ENCODE measurements around the gene ATP8B2.
"Not testable (repeated sequence)": the region's sequence is repeated elsewhere in the genome, so short reads cannot be mapped to it uniquely, and the experiment has no call there.

ATP8B2 gene

DNA sequence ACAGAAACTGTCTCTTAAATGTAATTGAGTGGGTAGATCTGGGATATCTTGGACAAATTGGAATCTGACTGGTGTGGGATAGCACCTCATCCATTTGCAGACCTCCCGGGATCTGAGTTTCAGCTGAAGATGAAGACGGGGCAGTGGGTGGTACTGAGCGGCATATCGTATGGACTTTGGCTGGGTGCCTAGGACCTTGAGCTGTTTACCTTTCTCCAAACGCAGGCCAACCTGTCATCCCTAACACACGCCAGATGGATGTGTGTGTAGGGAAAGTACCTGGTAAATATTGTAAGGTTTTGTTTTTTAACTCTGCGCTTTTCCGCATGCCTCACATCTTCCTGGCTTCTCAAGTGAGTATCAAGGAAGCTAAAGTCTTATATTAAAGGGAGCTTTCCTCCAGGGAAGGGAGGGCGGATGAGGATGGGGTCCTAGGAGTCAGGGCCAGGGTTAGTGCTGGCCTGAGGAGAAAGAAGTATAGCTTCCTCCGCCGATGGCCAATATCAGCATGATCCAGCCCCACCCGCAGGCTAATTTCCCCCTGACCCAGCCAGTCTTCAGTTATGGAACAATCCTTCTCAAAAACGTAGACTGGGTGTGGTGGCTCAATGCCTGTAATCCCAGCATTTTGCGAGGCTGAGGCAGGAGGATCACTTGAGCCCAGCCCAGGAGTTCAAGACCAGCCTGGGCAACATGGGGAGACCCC, 26.2 kb downstream of the ATP8B2 start:
- no peak overlapping the region for H3K9ac ChIP-seq (ENCODE audit: low read length)
- H3K27me3 ChIP-seq (ENCODE audit: control insufficient read depth in 1 of 2, insufficient read depth in 2 of 2, low read length in 2 of 2): no peaks in the 10 kb centered on the region
- H3K4me3 ChIP-seq (ENCODE audit: low read depth in 1 of 2, low read length in 2 of 2): no peak overlapping the region
- H3K4me1 ChIP-seq (ENCODE audit: insufficient read depth, low read length): peaks cover 15% of the 10 kb centered on the region
- H3K9me3 ChIP-seq (ENCODE audit: low read length): no peaks in the 10 kb centered on the region
- peaks cover 14% of the 10 kb centered on the region for H3K36me3 ChIP-seq (ENCODE audit: insufficient read depth, low read length)
- H3K27ac ChIP-seq (ENCODE audit: low read depth, low read length): no peak overlapping the region

DNA sequence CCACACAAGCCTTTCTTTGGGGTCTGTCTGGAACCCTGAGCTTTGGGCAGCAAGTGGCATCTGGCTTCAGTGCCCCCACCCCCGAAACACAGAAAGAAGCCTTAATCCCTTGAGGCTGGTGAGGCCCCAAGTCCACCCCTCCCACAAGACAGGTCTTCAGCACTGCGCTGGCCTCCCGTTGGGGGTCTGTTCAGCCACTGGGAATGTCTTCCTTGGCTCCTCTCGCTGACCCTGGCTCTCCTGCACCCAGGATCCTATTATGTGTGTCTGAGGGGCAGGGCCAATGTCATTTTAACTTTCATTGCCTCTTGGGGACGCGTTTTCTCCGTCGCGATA, 26.9 kb downstream of the ATP8B2 start:
- no peak overlapping the region for H3K27ac ChIP-seq (ENCODE audit: low read depth, low read length)
- no peaks in the 10 kb centered on the region for H3K27me3 ChIP-seq (ENCODE audit: control insufficient read depth in 1 of 2, insufficient read depth in 2 of 2, low read length in 2 of 2)
- peaks cover 15% of the 10 kb centered on the region for H3K4me1 ChIP-seq (ENCODE audit: insufficient read depth, low read length)
- no peak overlapping the region for H3K9ac ChIP-seq (ENCODE audit: low read length)
- H3K4me3 ChIP-seq (ENCODE audit: low read depth in 1 of 2, low read length in 2 of 2): peak overlapping the region; percentile 30 to 63
- peaks cover 13% of the 10 kb centered on the region for H3K36me3 ChIP-seq (ENCODE audit: insufficient read depth, low read length)
- H3K9me3 ChIP-seq (ENCODE audit: low read length): no peaks in the 10 kb centered on the region

- Histone ChIP-seq H3K4me3 (ENCODE audit: low read depth in 1 of 2, low read length in 2 of 2) (peak overlapping the region; percentile 30 to 63), H3K27ac (ENCODE audit: low read depth, low read length) (no peak overlapping the region), H3K27me3 (ENCODE audit: control insufficient read depth in 1 of 2, insufficient read depth in 2 of 2, low read length in 2 of 2) (no peaks in the 10 kb centered on the region), H3K9me3 (ENCODE audit: low read length) (no peaks in the 10 kb centered on the region), H3K9ac (ENCODE audit: low read length) (no peak overlapping the region), H3K36me3 (ENCODE audit: insufficient read depth, low read length) (peaks cover 13% of the 10 kb centered on the region), H3K4me1 (ENCODE audit: insufficient read depth, low read length) (peaks cover 15% of the 10 kb centered on the region)
Measured at GRCh38 chr1:154352581-154353459, 27.5 kb downstream of the ATP8B2 start.

- Histone ChIP-seq H3K9ac (ENCODE audit: low read length) (no peak overlapping the region), H3K4me1 (ENCODE audit: insufficient read depth, low read length) (peaks cover 15% of the 10 kb centered on the region), H3K27ac (ENCODE audit: low read depth, low read length) (no peak overlapping the region), H3K9me3 (ENCODE audit: low read length) (no peaks in the 10 kb centered on the region), H3K4me3 (ENCODE audit: low read depth in 1 of 2, low read length in 2 of 2) (peak overlapping the region in 1 of 2 donors; percentile 63), H3K36me3 (ENCODE audit: insufficient read depth, low read length) (peaks cover 13% of the 10 kb centered on the region), H3K27me3 (ENCODE audit: control insufficient read depth in 1 of 2, insufficient read depth in 2 of 2, low read length in 2 of 2) (no peaks in the 10 kb centered on the region)
Measured at GRCh38 chr1:154353460-154353904, 28.2 kb downstream of the ATP8B2 start.

GRCh38 chr1:154353966-154354365, 28.6 kb downstream of the ATP8B2 start:
- H3K27ac ChIP-seq (ENCODE audit: low read depth, low read length): no peak overlapping the region

GRCh38 chr1:154358519-154358918, 33.2 kb downstream of the ATP8B2 start:
- Histone ChIP-seq H3K9me3 (ENCODE audit: low read length) (no peaks in the 10 kb centered on the region), H3K9ac (ENCODE audit: low read length) (no peak overlapping the region), H3K36me3 (ENCODE audit: insufficient read depth, low read length) (no peaks in the 10 kb centered on the region), H3K4me1 (ENCODE audit: insufficient read depth, low read length) (peaks cover 4% of the 10 kb centered on the region), H3K27me3 (ENCODE audit: control insufficient read depth in 1 of 2, insufficient read depth in 2 of 2, low read length in 2 of 2) (no peaks in the 10 kb centered on the region), H3K27ac (ENCODE audit: low read depth, low read length) (no peak overlapping the region), H3K4me3 (ENCODE audit: low read depth in 1 of 2, low read length in 2 of 2) (no peak overlapping the region)

More at GRCh38 chr1:154353966-154354365, 28.6 kb downstream of the ATP8B2 start:
- Histone ChIP-seq H3K27me3 (ENCODE audit: control insufficient read depth in 1 of 2, insufficient read depth in 2 of 2, low read length in 2 of 2) (no peaks in the 10 kb centered on the region), H3K4me3 (ENCODE audit: low read depth in 1 of 2, low read length in 2 of 2) (no peak overlapping the region), H3K9ac (ENCODE audit: low read length) (no peak overlapping the region), H3K9me3 (ENCODE audit: low read length) (no peaks in the 10 kb centered on the region), H3K36me3 (ENCODE audit: insufficient read depth, low read length) (peaks cover 9% of the 10 kb centered on the region), H3K4me1 (ENCODE audit: insufficient read depth, low read length) (peaks cover 15% of the 10 kb centered on the region)

DNA sequence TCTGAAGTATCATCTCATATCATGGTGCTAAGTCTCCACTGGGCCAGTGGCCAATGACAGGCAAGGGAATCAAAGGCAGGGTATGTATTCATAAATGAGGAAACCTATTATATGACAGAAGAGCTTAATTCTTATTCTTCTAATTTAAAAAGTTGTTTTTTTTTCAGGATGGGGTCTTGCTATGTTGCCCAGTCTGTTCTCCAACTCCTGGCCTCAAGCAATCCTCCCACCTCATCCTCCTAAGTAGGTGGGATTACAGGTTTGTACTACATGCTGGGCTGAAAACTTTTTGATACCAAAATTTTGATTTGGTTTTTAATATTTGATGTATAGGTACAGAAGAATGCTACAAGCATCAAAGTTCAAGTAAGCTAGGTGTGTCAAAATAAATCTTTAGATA, 35.0 kb downstream of the ATP8B2 start:
- Histone ChIP-seq H3K9ac (ENCODE audit: low read length) (no peak overlapping the region), H3K4me1 (ENCODE audit: insufficient read depth, low read length) (no peaks in the 10 kb centered on the region), H3K4me3 (ENCODE audit: low read depth in 1 of 2, low read length in 2 of 2) (no peak overlapping the region), H3K27ac (ENCODE audit: low read depth, low read length) (no peak overlapping the region), H3K27me3 (ENCODE audit: control insufficient read depth in 1 of 2, insufficient read depth in 2 of 2, low read length in 2 of 2) (no peaks in the 10 kb centered on the region), H3K9me3 (ENCODE audit: low read length) (no peaks in the 10 kb centered on the region), H3K36me3 (ENCODE audit: insufficient read depth, low read length) (no peaks in the 10 kb centered on the region)

DNA sequence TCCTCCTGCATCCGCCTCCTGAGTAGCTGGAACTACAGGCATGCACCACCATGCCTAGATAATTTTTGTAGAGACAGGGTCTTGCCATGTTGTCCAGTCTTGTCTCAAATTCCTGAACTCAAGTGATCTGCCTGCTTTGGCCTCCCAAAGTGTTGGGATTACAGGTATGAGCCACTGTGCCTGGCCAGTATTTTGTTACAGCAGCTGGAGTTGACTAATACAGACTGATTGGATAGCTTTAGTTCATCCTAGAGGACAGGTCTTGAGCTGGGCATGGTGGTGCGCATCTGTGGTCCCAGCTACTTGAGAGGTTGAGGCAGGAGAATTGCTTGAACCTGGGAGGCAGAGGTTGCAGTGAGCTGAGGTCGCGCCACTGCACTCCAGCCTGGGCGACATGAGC, 35.6 kb downstream of the ATP8B2 start:
- not testable (repeated sequence) for H3K4me1 ChIP-seq (ENCODE audit: insufficient read depth, low read length); H3K36me3 ChIP-seq (ENCODE audit: insufficient read depth, low read length); H3K27me3 ChIP-seq (ENCODE audit: control insufficient read depth in 1 of 2, insufficient read depth in 2 of 2, low read length in 2 of 2); H3K9me3 ChIP-seq (ENCODE audit: low read length); H3K4me3 ChIP-seq (ENCODE audit: low read depth in 1 of 2, low read length in 2 of 2); H3K27ac ChIP-seq (ENCODE audit: low read depth, low read length); H3K9ac ChIP-seq (ENCODE audit: low read length)

DNA sequence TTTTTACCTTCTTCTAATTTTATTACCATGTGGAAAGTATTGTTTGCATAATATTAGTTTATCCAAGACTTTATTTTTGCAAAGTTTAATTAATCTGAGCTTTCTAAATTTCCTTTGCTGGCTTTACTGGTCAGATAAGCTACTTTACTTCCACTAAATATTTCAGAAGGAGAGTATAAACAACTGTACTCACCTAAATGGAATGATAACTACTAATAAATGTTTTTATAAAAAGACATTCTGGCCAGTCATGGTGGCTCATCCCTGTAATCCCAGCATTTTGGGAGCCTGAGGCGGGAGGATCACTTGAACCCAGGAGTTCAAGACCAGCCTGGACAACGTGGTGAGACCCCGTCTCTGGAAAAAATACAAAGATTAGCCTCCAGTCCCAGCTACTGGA, 36.0 kb downstream of the ATP8B2 start:
- Histone ChIP-seq H3K4me1 (ENCODE audit: insufficient read depth, low read length) (no peaks in the 10 kb centered on the region), H3K9me3 (ENCODE audit: low read length) (no peaks in the 10 kb centered on the region), H3K27ac (ENCODE audit: low read depth, low read length) (no peak overlapping the region), H3K36me3 (ENCODE audit: insufficient read depth, low read length) (no peaks in the 10 kb centered on the region), H3K27me3 (ENCODE audit: control insufficient read depth in 1 of 2, insufficient read depth in 2 of 2, low read length in 2 of 2) (no peaks in the 10 kb centered on the region), H3K4me3 (ENCODE audit: low read depth in 1 of 2, low read length in 2 of 2) (no peak overlapping the region), H3K9ac (ENCODE audit: low read length) (no peak overlapping the region)

DNA sequence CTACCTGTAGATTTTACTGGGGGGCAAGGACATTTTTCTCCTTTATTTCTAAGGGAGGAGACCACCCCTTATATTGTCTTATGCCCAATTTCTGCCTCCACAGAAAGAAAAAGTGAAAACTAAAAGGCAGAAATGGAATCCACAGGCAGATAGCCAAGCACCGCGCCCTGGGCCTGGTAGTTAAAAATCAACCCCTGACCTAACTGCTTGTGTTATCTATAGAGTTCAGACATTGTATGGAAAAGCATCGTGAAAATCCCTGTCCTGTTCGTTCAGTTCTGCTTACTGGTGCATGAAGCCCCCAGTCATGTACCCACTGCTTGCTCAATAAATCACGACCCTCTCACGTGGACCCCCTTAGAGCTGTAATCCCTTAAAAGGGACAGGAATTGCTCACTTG, 46.1 kb downstream of the ATP8B2 start:
- Histone ChIP-seq H3K9ac (ENCODE audit: low read length) (no peak overlapping the region), H3K27ac (ENCODE audit: low read depth, low read length) (no peak overlapping the region), H3K27me3 (ENCODE audit: control insufficient read depth in 1 of 2, insufficient read depth in 2 of 2, low read length in 2 of 2) (no peaks in the 10 kb centered on the region), H3K4me3 (ENCODE audit: low read depth in 1 of 2, low read length in 2 of 2) (no peak overlapping the region), H3K9me3 (ENCODE audit: low read length) (no peaks in the 10 kb centered on the region), H3K36me3 (ENCODE audit: insufficient read depth, low read length) (no peaks in the 10 kb centered on the region), H3K4me1 (ENCODE audit: insufficient read depth, low read length) (no peaks in the 10 kb centered on the region)

GRCh38 chr1:154373777-154374357, 48.5 kb downstream of the ATP8B2 start:
- H3K9me3 ChIP-seq (ENCODE audit: low read length); H3K4me3 ChIP-seq (ENCODE audit: low read depth in 1 of 2, low read length in 2 of 2); H3K27ac ChIP-seq (ENCODE audit: low read depth, low read length); H3K36me3 ChIP-seq (ENCODE audit: insufficient read depth, low read length); H3K4me1 ChIP-seq (ENCODE audit: insufficient read depth, low read length); H3K27me3 ChIP-seq (ENCODE audit: control insufficient read depth in 1 of 2, insufficient read depth in 2 of 2, low read length in 2 of 2); H3K9ac ChIP-seq (ENCODE audit: low read length): not testable (repeated sequence)

Measured in muscle layer of colon (tissue), 2 donors.